ENCODE data around the gene SPDYA. TPM values are rescaled to one million over a fixed set of nuclear protein-coding genes. Genes with fewer than 3 reads are reported as not detected.

SPDYA gene
- total RNA-seq, 2 experiments from 2014 or later: 1.8 to 2.0 TPM

DNA sequence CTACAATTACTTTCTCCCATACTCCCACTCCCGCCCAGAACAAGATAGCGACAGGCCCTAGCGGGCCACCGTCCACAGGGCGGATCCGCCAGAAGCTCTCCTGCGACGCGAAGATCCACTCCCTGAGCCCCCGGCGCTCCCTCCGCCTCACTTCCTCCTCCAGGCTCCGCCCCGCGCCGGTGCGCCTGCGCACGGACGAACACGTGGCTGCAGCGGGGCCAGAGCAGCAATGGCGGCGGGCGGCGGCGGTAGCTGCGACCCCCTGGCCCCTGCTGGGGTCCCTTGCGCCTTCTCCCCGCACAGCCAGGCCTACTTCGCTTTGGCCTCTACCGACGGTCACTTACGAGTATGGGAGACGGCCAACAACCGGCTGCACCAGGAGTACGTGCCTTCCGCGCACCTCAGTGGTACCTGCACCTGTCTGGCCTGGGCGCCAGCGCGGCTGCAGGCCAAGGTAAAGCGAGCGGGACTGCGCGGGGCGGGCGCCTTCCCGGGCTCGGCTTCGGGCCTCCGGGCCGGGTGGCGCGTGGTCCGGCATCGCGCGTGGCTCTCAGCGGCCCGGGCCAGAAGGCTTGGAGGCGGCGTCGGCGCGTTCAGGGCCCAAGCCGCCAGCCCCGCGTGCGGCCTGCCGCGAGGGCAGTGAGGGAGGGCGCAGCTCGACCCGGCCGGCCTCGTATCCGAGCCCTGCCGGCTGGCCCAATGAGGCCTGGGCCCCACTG, 84.0 kb downstream of the SPDYA start, which contains the start of gene WDR43:
Gene WDR43, plus strand, starts transcription at position 198 of the 719 bp plus-strand sequence. Its CDS starts 32 bp downstream, at position 230.
- Mint-ChIP-seq H3K4me3 (peak within 1 kb of the TSS; percentile 100), H3K36me3 (ENCODE audit: low read depth) (peaks cover 12% of the 10 kb centered on the region), H3K4me1 (ENCODE audit: low read depth) (peaks cover 35% of the 10 kb centered on the region), H3K27me3 (ENCODE audit: low read depth) (no peaks in the 10 kb centered on the region), H3K9me3 (no peaks in the 10 kb centered on the region), H3K27ac (peak within 1 kb of the TSS; percentile 97)
- intact Hi-C loops (cut with micrococcal nuclease): loop anchor here (1.0 to 5.0 kb wide), 7 partner anchors 24 to 1252 kb away; partner anchors contain the start of genes PPP1CB, TRMT61B and YPEL5
- CTCF ChIA-PET: interaction anchor here (0.7 to 1.0 kb wide), 2 partner anchors 85 to 328 kb away, joined by 3 read pairs; no protein-coding TSS in a partner anchor
- peak; percentile 97 for DNase-seq

DNA sequence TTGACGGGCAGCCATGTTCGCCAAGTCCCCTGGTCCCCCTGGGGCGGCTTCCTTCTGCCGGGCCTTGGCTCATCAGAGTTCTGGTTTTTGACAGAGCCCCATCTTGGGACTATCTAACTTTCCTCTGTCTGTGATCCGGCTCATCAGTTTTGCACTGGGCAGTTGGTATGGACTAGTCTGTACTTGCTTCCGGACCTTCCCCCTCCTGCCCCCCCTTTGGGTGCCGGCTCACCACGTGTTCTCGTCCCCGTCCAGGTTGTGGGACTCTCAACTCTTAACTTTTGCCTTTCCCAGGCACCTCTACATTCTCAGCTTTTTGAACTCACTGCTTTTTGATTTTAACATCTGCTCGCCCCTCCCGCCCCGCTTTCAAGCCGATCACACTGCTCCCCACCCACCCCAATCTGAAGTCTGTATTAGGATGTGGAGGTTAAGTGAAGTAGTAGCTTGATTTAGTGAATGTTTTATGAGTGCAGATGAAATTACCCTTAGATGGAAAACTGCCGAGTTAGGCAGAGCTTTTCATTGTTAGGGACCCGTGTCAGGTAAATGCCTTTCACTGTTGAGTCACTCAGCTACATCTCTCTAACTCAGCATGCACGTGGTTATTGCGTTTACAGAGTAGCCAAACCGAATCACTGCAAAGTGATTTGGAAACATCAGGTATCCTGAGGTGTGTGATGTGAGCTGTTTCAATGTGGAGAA, 84.7 kb downstream of the SPDYA start:
- H3K27ac Mint-ChIP-seq: peak overlapping the region; percentile 97
- peaks cover 41% of the 10 kb centered on the region for H3K4me1 Mint-ChIP-seq (ENCODE audit: low read depth)
- peaks cover 12% of the 10 kb centered on the region for H3K36me3 Mint-ChIP-seq (ENCODE audit: low read depth)
- no peaks in the 10 kb centered on the region for H3K27me3 Mint-ChIP-seq (ENCODE audit: low read depth)
- CTCF ChIA-PET: interaction anchor here (0.6 to 1.7 kb wide), 6 partner anchors 115 to 329 kb away, joined by 3 to 4 read pairs (median 3); no protein-coding TSS in a partner anchor
- intact Hi-C loops (cut with micrococcal nuclease): loop anchor here (2.0 to 5.0 kb wide), 4 partner anchors 75 to 1251 kb away; partner anchors contain the start of gene YPEL5
- peak; percentile 42 for DNase-seq
- peak overlapping the region; percentile 100 for H3K4me3 Mint-ChIP-seq
- no peaks in the 10 kb centered on the region for H3K9me3 Mint-ChIP-seq

DNA sequence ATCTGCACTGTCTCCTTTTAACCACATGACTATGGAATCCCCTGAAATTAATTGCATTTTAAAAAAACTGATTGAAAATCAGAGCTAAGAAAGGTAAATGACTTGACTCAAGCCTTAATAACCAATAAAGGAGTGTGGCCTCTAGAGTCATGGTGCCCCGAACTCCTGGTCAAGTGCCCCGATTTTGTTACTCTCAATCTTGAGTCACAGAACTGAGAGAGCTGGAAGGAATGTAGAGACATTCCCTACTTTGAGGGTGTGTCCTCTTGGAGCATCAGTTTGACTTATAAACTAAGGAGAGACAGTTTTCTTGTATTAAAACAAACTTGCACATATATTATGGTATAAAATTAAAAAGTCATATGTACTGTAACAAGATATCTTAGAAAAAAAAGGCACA, 86.3 kb downstream of the SPDYA start:
- Mint-ChIP-seq H3K4me1 (ENCODE audit: low read depth) (peaks cover 52% of the 10 kb centered on the region), H3K4me3 (peak overlapping the region; percentile 100), H3K36me3 (ENCODE audit: low read depth) (peaks cover 16% of the 10 kb centered on the region), H3K27me3 (ENCODE audit: low read depth) (no peaks in the 10 kb centered on the region), H3K27ac (no peak overlapping the region), H3K9me3 (no peaks in the 10 kb centered on the region)
- no peak for DNase-seq
- CTCF ChIA-PET: interaction anchor here (1.3 to 1.7 kb wide), 2 partner anchors 302 to 331 kb away, joined by 3 to 4 read pairs; no protein-coding TSS in a partner anchor
- intact Hi-C loops (cut with micrococcal nuclease): loop anchor here (5.0 kb wide), 1 partner anchor 305 kb away; no protein-coding TSS in a partner anchor

DNA sequence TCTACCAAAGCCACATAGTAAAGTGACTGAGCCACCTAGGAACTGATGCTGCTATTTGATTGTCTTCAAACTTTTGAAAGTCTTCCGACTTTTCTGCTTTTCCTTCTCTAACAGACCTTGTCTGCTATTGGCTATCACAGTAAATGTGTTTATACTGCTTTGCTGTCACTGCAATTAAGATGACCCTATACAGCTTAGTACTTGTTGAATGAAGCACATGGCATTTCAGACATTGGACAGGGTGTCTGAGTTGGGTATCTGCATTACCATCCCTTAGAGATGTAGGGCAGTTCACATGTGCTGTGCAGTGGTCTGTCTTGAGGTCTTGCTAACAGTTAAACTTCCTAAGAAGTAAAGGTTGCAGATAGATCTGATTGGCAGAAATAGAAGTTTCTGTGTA, 87.4 kb downstream of the SPDYA start:
- DNase-seq: no peak
- Mint-ChIP-seq H3K36me3 (ENCODE audit: low read depth) (peaks cover 22% of the 10 kb centered on the region), H3K4me1 (ENCODE audit: low read depth) (peaks cover 57% of the 10 kb centered on the region), H3K27me3 (ENCODE audit: low read depth) (no peaks in the 10 kb centered on the region), H3K27ac (peak overlapping the region; percentile 61), H3K9me3 (no peaks in the 10 kb centered on the region), H3K4me3 (peak overlapping the region; percentile 59)
- intact Hi-C loops (cut with micrococcal nuclease): loop anchor here (5.0 kb wide), 1 partner anchor 306 kb away; no protein-coding TSS in a partner anchor
- CTCF ChIA-PET: no interaction called here

Other genes starting within 250 kb of the SPDYA start
- gene PPP1CB, start 59.0 kb upstream of the SPDYA start, total RNA-seq: 100 to 1,000 TPM; 235 to 239 TPM
- gene TRMT61B, start 59.5 kb downstream of the SPDYA start, total RNA-seq: 10 to 100 TPM; 13.6 to 15.5 TPM
- 10 to 100 TPM; 76.5 to 78.7 TPM for gene WDR43, start 83.8 kb downstream of the SPDYA start, total RNA-seq
- 1 to 10 TPM; 1.2 to 2.0 TPM for gene TOGARAM2, start 170.5 kb downstream of the SPDYA start, total RNA-seq

Data from activated naive CD4-positive, alpha-beta T cell treated with anti-CD3 and anti-CD28 coated beads for 36 hours (primary cell).